ENCODE data around the gene LRRC25. TPM values are rescaled to one million over a fixed set of nuclear protein-coding genes. Genes with fewer than 3 reads are reported as not detected.

The LRRC25 gene
- total and polyA plus RNA-seq, 7 donors, result 2.2 to 13.3 (median 8.4) TPM

DNA sequence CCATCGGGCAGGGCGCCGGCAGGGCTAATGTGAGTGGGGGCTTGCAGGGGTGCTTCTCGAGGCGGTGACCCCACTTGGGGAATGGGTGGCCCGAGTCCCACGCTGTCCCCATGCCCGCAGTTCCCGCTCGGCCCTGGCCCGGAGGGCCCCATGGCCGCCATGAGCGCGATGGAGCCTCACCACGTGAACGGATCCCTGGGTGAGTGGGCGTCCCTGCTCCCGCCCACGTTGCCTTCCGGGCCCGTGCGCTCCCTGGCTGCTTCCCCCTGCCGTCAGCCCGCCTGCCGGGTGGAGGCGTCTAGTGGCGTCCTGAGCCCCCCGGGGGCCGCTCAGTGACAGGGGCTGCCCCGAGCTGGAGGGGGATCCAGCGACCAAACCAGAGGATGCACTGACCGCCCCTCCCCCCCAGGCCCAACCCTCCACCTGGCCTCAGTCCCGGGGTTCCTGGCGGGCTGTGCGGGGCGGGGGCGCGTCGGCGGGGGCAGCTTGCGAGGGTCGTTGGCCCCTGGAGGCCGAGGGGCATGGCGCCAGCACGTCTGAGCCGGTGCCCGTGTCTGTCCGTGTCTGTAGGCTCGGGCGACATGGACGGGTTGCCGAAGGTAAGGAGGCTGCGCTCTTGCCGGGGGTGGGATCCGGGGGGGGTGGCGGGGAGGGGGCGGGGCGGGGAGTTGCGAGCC lies 35.7 kb upstream of the LRRC25 start:
- 29 to 71% methylated on average over 58 to 59 of the region's 59 CpGs for WGBS, 2 donors
- Histone ChIP-seq H3K4me3 (peak overlapping the region; percentile 29 to 57 (median 49)), H3K27me3 (peaks cover 4 to 48% (median 15%) of the 10 kb centered on the region in 3 donors), H3K36me3 (peaks cover 0 to 11% (median 0%) of the 10 kb centered on the region in 4 donors), H3K4me1 (peaks cover 4 to 58% (median 53%) of the 10 kb centered on the region in 4 donors), H3K27ac (peak overlapping the region; percentile 28 to 66 (median 55)), H3K9me3 (no peaks in the 10 kb centered on the region)
- TF ChIP-seq EP300 (IDR thresholded peaks at IDR 0.05) (no peak), POLR2A (IDR thresholded peaks at IDR 0.05) (no peak), POLR2AphosphoS5 (IDR thresholded peaks at IDR 0.05) (peak in 3 of 4 donors; percentile 5 to 28 (median 9))
- TF ChIP-seq, protein P1, sequence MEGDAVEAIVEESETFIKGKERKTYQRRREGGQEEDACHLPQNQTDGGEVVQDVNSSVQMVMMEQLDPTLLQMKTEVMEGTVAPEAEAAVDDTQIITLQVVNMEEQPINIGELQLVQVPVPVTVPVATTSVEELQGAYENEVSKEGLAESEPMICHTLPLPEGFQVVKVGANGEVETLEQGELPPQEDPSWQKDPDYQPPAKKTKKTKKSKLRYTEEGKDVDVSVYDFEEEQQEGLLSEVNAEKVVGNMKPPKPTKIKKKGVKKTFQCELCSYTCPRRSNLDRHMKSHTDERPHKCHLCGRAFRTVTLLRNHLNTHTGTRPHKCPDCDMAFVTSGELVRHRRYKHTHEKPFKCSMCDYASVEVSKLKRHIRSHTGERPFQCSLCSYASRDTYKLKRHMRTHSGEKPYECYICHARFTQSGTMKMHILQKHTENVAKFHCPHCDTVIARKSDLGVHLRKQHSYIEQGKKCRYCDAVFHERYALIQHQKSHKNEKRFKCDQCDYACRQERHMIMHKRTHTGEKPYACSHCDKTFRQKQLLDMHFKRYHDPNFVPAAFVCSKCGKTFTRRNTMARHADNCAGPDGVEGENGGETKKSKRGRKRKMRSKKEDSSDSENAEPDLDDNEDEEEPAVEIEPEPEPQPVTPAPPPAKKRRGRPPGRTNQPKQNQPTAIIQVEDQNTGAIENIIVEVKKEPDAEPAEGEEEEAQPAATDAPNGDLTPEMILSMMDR (IDR thresholded peaks at IDR 0.05), result no peak
- intact Hi-C loops (cut with DNase I), result no loop called here
- DNase-seq, result peak; percentile 76

DNA sequence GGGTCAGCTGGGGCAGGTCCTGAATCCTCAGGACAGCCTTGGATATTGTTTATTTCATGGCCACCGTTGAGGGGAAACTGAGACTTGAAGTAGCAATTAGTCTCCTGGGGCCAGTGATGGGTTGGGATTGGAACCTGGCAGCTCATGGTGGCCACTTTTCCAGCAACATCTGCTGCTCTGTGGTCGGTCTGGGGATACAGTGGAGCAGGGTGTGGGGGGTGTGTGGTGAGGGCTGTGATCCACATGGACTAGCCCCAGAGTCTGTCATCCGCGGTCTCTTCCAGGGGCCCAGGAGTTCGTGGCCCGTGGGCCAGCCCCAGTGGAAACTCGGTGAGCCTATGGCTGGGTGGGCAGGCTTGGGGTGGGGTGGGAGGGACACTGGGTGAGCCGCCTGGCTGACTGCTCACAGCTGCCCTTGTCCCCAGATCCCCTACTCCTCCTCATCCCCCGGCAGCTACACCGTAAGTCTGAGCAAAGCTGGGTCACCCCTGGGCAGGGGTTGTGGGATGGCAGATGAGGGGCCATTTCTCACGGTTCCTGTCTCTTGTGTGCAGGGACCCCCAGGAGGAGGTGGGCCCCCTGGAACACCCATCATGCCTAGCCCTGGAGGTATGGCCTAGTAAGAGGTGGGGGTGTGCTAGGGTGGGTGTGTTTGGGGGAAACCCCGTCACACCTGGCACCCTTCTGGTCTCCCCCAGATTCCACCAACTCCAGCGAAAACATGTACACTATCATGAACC lies 35.0 kb upstream of the LRRC25 start:
- 77 to 90% methylated on average over 13 of the region's 13 CpGs for WGBS, 2 donors
- peak; percentile 66 for DNase-seq
- peak overlapping the region; percentile 28 to 66 (median 55) for H3K27ac ChIP-seq
- peaks cover under 1 to 41% (median 8%) of the 10 kb centered on the region in 3 donors for H3K27me3 ChIP-seq
- H3K4me3 ChIP-seq, result peak overlapping the region in 2 of 4 donors; percentile 57
- H3K9me3 ChIP-seq, result no peaks in the 10 kb centered on the region
- H3K4me1 ChIP-seq, result peaks cover 4 to 53% (median 46%) of the 10 kb centered on the region in 4 donors
- TF ChIP-seq POLR2AphosphoS5 (IDR thresholded peaks at IDR 0.05) (no peak), POLR2A (IDR thresholded peaks at IDR 0.05) (no peak), EP300 (IDR thresholded peaks at IDR 0.05) (no peak)
- TF ChIP-seq, protein P1 (IDR thresholded peaks at IDR 0.05), result no peak
- H3K36me3 ChIP-seq, result peaks cover 0 to 11% (median 0%) of the 10 kb centered on the region in 4 donors
- intact Hi-C loops (cut with DNase I), result no loop called here

DNA sequence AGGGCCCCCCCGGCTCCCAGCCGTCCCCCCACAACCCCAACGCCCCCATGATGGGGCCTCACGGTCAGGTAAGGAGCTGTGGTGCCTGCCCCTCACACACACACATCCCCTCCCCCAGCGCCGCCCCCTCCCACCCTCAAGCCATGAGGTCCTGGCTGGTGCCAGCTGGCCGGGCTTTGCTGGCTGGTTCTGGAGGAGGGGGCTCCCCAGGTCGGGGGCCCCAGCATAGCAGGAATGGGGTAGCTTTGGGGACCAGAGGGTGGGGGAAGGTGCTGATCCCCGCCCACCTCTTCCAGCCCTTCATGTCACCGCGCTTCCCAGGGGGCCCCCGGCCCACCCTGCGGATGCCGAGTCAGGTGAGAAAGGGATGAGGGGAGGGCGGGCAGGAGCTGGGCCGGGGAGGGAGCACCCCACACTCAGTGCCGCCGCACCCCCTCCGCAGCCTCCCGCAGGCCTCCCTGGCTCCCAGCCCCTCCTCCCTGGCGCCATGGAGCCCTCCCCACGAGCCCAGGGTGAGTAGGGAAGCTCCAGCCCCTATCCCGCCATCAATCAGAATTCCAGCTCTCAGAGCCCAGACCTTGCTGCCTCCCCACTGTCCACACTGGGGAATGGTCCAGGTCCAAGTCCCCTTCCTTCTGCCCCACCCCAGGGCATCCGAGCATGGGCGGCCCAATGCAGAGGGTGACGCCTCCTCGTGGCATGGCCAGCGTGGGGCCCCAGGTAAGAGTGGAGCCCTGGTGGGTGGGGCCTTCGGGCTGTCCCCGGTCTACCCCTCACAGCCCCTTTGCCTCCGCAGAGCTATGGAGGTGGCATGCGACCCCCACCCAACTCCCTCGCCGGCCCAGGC lies 34.2 kb upstream of the LRRC25 start:
- Histone ChIP-seq H3K27me3 (peaks cover 0 to 32% (median 0%) of the 10 kb centered on the region in 3 donors), H3K36me3 (peaks cover 0 to 11% (median 0%) of the 10 kb centered on the region in 4 donors), H3K27ac (no peak overlapping the region), H3K9me3 (no peaks in the 10 kb centered on the region), H3K4me3 (no peak overlapping the region), H3K4me1 (peaks cover 4 to 52% (median 40%) of the 10 kb centered on the region in 4 donors)
- no peak for TF ChIP-seq POLR2AphosphoS5 (IDR thresholded peaks at IDR 0.05)
- peak; percentile 66 for DNase-seq
- intact Hi-C loops (cut with DNase I), result no loop called here
- WGBS, 2 donors, result 85 to 91% methylated on average over 34 of the region's 34 CpGs

DNA sequence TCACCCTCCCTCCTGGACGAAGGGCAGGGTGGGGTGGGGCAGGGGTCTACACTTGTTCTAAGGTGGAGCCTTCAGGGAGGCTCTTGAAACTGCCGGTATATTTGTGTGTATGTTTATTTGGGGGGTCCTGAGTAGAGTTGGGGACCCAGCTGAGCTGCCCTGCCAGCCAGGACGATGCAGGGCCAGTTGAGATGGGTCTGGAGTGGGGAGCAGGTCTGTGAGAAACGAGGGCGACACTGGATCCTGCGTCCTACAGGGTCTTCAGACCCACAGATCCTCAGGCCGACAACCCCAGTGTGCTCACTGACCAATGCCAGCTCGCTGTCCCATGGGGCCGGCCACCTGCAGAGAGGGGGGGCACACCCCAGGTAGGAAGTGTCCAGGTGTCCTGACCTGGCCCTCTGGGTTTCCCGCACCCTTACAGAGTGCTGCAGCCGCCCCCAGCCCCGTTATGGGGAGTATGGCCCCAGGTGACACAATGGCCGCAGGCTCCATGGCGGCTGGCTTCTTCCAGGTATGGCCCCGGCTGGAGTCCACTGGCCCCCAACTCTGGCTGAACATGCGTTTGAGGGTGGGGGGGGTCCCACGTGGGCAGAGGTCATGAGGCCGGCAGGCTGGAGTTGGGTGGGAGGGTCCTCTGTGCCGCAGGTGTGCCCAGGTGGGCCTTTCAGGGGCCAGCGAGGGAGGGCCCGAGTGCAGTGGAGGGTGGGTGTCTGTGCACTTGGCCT lies 33.2 kb upstream of the LRRC25 start:
- intact Hi-C loops (cut with DNase I), result no loop called here
- Histone ChIP-seq H3K4me3 (no peak overlapping the region), H3K27me3 (peaks cover 0 to 27% (median 0%) of the 10 kb centered on the region in 3 donors), H3K27ac (no peak overlapping the region), H3K9me3 (no peaks in the 10 kb centered on the region), H3K4me1 (peaks cover 4 to 58% (median 48%) of the 10 kb centered on the region in 4 donors), H3K36me3 (peaks cover 0 to 6% (median 0%) of the 10 kb centered on the region in 4 donors)
- DNase-seq, result peak; percentile 64
- 90 to 91% methylated on average over 21 of the region's 21 CpGs for WGBS, 2 donors
- TF ChIP-seq POLR2AphosphoS5 (IDR thresholded peaks at IDR 0.05) (no peak), POLR2A (IDR thresholded peaks at IDR 0.05) (no peak), EP300 (IDR thresholded peaks at IDR 0.05) (no peak)
